ENCODE data around the gene CLCNKA. TPM values are rescaled to one million over a fixed set of nuclear protein-coding genes. Genes with fewer than 3 reads are reported as not detected.
A peak's percentile ranks its signal among the peaks of the same experiment; 100 is the strongest.

The CLCNKA gene
- total RNA-seq, 6 experiments from 2014 or later = 0.43 to 0.47 TPM; not detected in 4

DNA sequence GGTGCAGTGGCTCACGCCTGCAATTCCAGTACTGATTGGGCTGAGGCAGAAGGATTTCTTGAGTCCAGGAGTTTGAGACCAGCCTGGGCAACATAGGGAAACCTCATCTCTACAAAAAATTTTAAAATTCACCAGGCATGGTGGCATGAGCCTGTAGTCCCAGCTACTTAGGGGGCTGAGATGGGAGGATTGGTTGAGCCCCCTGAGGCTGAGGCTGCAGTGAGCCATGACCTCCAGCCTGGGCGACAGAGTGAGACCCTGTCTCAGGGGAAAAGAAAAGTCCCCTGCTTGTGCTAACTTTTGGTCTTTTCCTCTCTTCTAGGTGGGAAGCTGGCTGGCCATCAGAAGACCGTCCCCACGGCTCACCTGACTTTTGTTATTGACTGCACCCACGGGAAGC lies 16.2 kb upstream of the CLCNKA start:
- no peaks in the 10 kb centered on the region for H3K27me3 ChIP-seq
- H3K4me3 ChIP-seq = no peak overlapping the region
- WGBS (ENCODE audit: insufficient coverage, low coverage, low lambda C conversion rate, missing lambda C conversion rate) = 86% methylated on average over 1 of the region's 5 CpGs
- no peak for ATAC-seq
- no peaks in the 10 kb centered on the region for H3K4me1 ChIP-seq
- intact Hi-C loops (cut with DNase I) = loop anchor here (5.0 to 10.0 kb wide), 2 partner anchors 49 to 52 kb away; no protein-coding TSS in a partner anchor
- peak in 1 of 3 donors; percentile 48 for DNase-seq
- H3K36me3 ChIP-seq = no peaks in the 10 kb centered on the region
- TF ChIP-seq POLR2A (IDR thresholded peaks at IDR 0.05) = no peak
- TF ChIP-seq, protein P1, sequence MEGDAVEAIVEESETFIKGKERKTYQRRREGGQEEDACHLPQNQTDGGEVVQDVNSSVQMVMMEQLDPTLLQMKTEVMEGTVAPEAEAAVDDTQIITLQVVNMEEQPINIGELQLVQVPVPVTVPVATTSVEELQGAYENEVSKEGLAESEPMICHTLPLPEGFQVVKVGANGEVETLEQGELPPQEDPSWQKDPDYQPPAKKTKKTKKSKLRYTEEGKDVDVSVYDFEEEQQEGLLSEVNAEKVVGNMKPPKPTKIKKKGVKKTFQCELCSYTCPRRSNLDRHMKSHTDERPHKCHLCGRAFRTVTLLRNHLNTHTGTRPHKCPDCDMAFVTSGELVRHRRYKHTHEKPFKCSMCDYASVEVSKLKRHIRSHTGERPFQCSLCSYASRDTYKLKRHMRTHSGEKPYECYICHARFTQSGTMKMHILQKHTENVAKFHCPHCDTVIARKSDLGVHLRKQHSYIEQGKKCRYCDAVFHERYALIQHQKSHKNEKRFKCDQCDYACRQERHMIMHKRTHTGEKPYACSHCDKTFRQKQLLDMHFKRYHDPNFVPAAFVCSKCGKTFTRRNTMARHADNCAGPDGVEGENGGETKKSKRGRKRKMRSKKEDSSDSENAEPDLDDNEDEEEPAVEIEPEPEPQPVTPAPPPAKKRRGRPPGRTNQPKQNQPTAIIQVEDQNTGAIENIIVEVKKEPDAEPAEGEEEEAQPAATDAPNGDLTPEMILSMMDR (IDR thresholded peaks at IDR 0.05) = no peak
- no peak overlapping the region for H3K27ac ChIP-seq
- no peaks in the 10 kb centered on the region for H3K9me3 ChIP-seq

DNA sequence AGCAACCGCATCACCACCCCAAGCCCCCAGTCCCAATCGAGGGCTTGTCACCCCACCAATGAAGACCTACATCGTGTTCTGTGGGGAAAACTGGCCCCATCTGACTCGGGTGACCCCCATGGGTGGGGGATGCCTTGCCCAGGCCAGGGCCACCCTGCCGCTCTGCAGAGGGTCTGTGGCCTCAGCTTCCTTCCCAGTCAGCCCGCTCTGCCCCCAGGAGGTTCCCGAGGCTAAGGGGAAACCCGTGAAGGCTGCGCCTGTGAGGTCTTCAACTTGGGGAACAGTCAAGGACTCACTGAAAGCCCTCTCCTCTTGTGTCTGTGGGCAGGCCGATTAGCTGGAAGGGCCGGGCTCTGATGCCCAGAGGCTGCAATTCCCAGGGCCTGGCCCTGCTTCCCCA lies 15.8 kb upstream of the CLCNKA start:
- TF ChIP-seq, protein P1 (IDR thresholded peaks at IDR 0.05) = no peak
- TF ChIP-seq POLR2A (IDR thresholded peaks at IDR 0.05) = no peak
- Histone ChIP-seq H3K36me3 (no peaks in the 10 kb centered on the region), H3K4me1 (no peaks in the 10 kb centered on the region), H3K27me3 (no peaks in the 10 kb centered on the region), H3K4me3 (no peak overlapping the region), H3K9me3 (no peaks in the 10 kb centered on the region), H3K27ac (no peak overlapping the region)
- intact Hi-C loops (cut with DNase I) = loop anchor here (5.0 to 10.0 kb wide), 2 partner anchors 49 to 51 kb away; no protein-coding TSS in a partner anchor
- WGBS (ENCODE audit: insufficient coverage, low coverage, low lambda C conversion rate, missing lambda C conversion rate) = 53% methylated on average over 3 of the region's 11 CpGs
- ATAC-seq = no peak
- no peak for DNase-seq

DNA sequence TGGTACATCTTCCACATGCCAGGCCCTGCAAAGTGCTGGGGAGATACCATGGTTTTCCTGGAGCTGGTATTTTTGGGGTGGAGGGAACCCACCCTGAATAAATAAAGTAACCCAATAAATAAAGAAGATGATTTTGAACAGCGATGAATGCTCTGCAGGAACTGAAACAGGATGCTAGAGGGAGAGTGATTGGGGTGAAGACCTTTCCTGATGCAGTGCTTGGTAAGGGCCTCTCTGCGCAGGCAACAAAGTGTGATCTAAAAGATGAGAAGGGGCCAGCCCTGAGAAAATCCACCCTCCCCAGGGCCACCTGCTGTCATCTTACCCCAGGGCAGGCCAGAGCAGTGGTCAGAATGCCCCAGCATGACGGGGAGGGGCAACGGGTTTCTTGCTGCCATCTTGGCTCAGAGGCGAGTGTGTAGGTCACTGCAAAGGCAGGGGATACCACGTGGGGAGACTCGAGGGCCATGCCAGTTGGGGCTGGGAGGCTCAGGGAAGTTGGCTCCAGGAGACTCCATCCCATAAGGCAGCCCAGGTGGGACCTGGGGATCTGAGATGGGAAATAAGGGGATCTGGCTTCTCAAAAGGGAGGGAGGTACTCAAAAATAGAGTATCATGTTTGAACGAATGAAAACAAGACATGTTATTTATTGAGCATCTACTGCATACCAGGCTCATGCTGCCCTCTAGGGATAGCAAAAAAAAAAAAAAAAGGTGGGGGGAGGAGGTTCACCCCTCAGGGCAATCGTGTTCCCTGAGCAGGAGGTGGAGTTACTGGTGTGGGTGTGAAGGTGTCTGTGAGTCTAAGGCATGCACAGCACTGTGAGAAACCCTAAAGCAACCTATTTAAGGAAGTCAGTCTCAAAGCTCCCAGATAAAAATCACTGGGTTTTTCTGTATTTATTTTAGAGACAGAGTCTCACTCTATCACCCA lies 15.0 kb upstream of the CLCNKA start:
- Histone ChIP-seq H3K36me3 (no peaks in the 10 kb centered on the region), H3K27ac (no peak overlapping the region), H3K4me1 (no peaks in the 10 kb centered on the region), H3K4me3 (no peak overlapping the region), H3K27me3 (no peaks in the 10 kb centered on the region), H3K9me3 (no peaks in the 10 kb centered on the region)
- ATAC-seq (no peak), DNase-seq (no peak)
- intact Hi-C loops (cut with DNase I) = loop anchor here (5.0 to 10.0 kb wide), 2 partner anchors 48 to 50 kb away; no protein-coding TSS in a partner anchor
- WGBS (ENCODE audit: insufficient coverage, low coverage, low lambda C conversion rate, missing lambda C conversion rate) = 53% methylated on average over 6 of the region's 9 CpGs
- TF ChIP-seq POLR2A (IDR thresholded peaks at IDR 0.05) = no peak
- TF ChIP-seq, protein P1 (IDR thresholded peaks at IDR 0.05) = peak in 1 of 4 donors; percentile 16

DNA sequence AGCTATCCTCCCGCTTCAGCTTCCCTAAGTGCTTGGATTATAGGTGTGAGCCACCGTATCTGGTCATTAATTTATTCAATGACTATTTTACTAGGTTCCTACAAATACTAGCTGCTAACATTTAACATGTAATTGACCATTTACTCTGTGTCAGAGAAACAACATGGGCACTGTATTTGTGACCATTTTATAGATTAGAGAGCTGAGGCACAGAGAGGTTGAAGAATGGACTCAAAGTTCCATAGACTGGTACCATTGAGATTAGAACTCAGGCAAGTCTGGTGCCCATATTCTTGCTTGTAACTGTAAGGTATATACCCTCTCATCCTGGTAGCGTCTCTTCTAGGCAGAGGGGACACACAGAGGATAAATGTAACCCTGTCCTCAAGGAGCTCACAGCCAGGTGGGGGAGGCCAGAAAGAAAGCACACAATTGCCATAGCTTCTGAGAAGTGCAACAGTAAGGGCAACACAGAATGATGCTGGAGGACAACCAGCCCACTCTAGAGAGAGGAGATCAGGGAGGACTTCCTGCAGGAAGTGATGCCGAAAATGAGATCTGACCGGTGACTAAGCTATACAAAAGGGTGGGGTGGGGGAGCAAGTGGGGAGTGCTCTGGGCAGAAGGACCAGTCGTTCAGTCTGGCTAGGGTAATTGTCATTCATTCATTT lies 14.0 kb upstream of the CLCNKA start:
- 75% methylated on average over 4 of the region's 6 CpGs for WGBS (ENCODE audit: insufficient coverage, low coverage, low lambda C conversion rate, missing lambda C conversion rate)
- Histone ChIP-seq H3K4me3 (no peak overlapping the region), H3K4me1 (peaks cover 0 to 6% (median 2%) of the 10 kb centered on the region in 4 donors), H3K9me3 (no peaks in the 10 kb centered on the region), H3K36me3 (no peaks in the 10 kb centered on the region), H3K27me3 (no peaks in the 10 kb centered on the region), H3K27ac (no peak overlapping the region)
- ATAC-seq = no peak
- intact Hi-C loops (cut with DNase I) = loop anchor here (5.0 to 10.0 kb wide), 2 partner anchors 47 to 49 kb away; no protein-coding TSS in a partner anchor
- TF ChIP-seq, protein P1 (IDR thresholded peaks at IDR 0.05) = no peak
- TF ChIP-seq POLR2A (IDR thresholded peaks at IDR 0.05) = no peak
- no peak for DNase-seq

Data from right lobe of liver (tissue), 6 donors.